WTC11 (cell line): ENCODE measurements around the gene KAT8. TPM values are rescaled to one million over a fixed set of nuclear protein-coding genes. Genes with fewer than 3 reads are reported as not detected.

Source experiments
- ATAC-seq: fragments of 200-7000 bp; cut with Tn5 transposase; 2 replicates; pipeline ENCODE4 v1.10.0; 2021; ENCODE audit warnings: mild to moderate bottlenecking, moderate library complexity
- CTCF ChIA-PET: fragments of 300-600 bp; sonication (Branson Sonifier 250); formaldehyde crosslinking; loops from one replicate; lab custom pipeline; 2021; ENCODE audit warnings: antibody characterized with exemption; lab: Charles Lee
- POLR2A ChIA-PET: fragments of 350-600 bp; sonication (Branson Sonifier 250); formaldehyde crosslinking; loops from one replicate; lab custom pipeline; 2021; ENCODE audit warnings: antibody characterized with exemption; lab: Charles Lee
- DNase-seq: peaks from one replicate; pipeline ENCODE4 v3.0.0; 2021; ENCODE audit warnings: low spot score
- H3K27ac Mint-ChIP-seq: 2 replicates; pipeline ENCODE4 v1.8.0; 2021; ENCODE audit warnings: mixed read lengths
- H3K27me3 Mint-ChIP-seq: 2 replicates; pipeline ENCODE4 v1.8.0; 2021; ENCODE audit warnings: low read depth, mild to moderate bottlenecking, moderate library complexity, mixed read lengths
- H3K36me3 Mint-ChIP-seq: 2 replicates; pipeline ENCODE4 v1.8.0; 2021; ENCODE audit warnings: mixed read lengths
- H3K4me1 Mint-ChIP-seq: 2 replicates; pipeline ENCODE4 v1.8.0; 2022; ENCODE audit warnings: mixed read lengths
- H3K4me3 Mint-ChIP-seq: 2 replicates; pipeline ENCODE4 v1.8.0; 2021; ENCODE audit warnings: mild to moderate bottlenecking, moderate library complexity, mixed read lengths
- H3K9me3 Mint-ChIP-seq: 2 replicates; pipeline ENCODE4 v1.8.0; 2021; ENCODE audit warnings: mixed read lengths
- CDX4 ChIP-seq: fragments of 250-450 bp; sonication (Bioruptor Pico); IDR thresholded peaks from 2 replicates; pipeline ENCODE4 v1.9.0; 2021; ENCODE audit warnings: moderate library complexity, mild to moderate bottlenecking, inconsistent platforms, borderline replicate concordance
- E2F4 ChIP-seq: sonication (generic); formaldehyde crosslinking; IDR thresholded peaks from 2 replicates; pipeline ENCODE4 v1.8.1; 2022; ENCODE audit warnings: low read depth, mild to moderate bottlenecking, moderate library complexity, missing genetic modification reagents, borderline replicate concordance
- ESRRA ChIP-seq: sonication (generic); formaldehyde crosslinking; IDR thresholded peaks from 2 replicates; pipeline ENCODE4 v1.8.1; 2022; ENCODE audit warnings: mild to moderate bottlenecking, missing genetic modification reagents, borderline replicate concordance
- FOXK1 ChIP-seq: sonication (generic); formaldehyde crosslinking; IDR thresholded peaks from 2 replicates; pipeline ENCODE4 v1.8.0; 2022; ENCODE audit warnings: mild to moderate bottlenecking, moderate library complexity, missing genetic modification reagents
- JUN ChIP-seq: sonication (generic); formaldehyde crosslinking; IDR thresholded peaks from 2 replicates; pipeline ENCODE4 v1.8.0; 2023; ENCODE audit warnings: mild to moderate bottlenecking, missing genetic modification reagents
- MAX ChIP-seq: sonication (generic); formaldehyde crosslinking; IDR thresholded peaks from 2 replicates; pipeline ENCODE4 v1.8.0; 2022; ENCODE audit warnings: mild to moderate bottlenecking, missing genetic modification reagents
- MXD4 ChIP-seq: fragments of 250-450 bp; sonication (Bioruptor Pico); IDR thresholded peaks from 2 replicates; pipeline ENCODE4 v1.8.0; 2021; ENCODE audit warnings: mild to moderate bottlenecking, moderate library complexity, borderline replicate concordance
- NR3C1 ChIP-seq: sonication (generic); formaldehyde crosslinking; conservative IDR thresholded peaks from 2 replicates; pipeline ENCODE4 v1.8.1; 2023; ENCODE audit warnings: low read depth, mild to moderate bottlenecking, missing genetic modification reagents
- SOX15 ChIP-seq: fragments of 250-450 bp; sonication (Bioruptor Pico); IDR thresholded peaks from 2 replicates; pipeline ENCODE4 v1.9.0; 2021; ENCODE audit warnings: mild to moderate bottlenecking
- USF1 ChIP-seq: sonication (generic); formaldehyde crosslinking; IDR thresholded peaks from 2 replicates; pipeline ENCODE4 v1.8.0; 2022; ENCODE audit warnings: mild to moderate bottlenecking, missing genetic modification reagents
- ZBTB21 ChIP-seq: sonication (generic); formaldehyde crosslinking; IDR thresholded peaks from 2 replicates; pipeline ENCODE4 v1.8.1; 2023; ENCODE audit warnings: mild to moderate bottlenecking, missing genetic modification reagents, borderline replicate concordance
- ZNF317 ChIP-seq: sonication (generic); formaldehyde crosslinking; IDR thresholded peaks from 2 replicates; pipeline ENCODE4 v1.8.1; 2023; ENCODE audit warnings: low read depth, mild to moderate bottlenecking, moderate library complexity, missing genetic modification reagents, borderline replicate concordance
- ZNF416 ChIP-seq: fragments of 250-450 bp; sonication (Bioruptor Pico); IDR thresholded peaks from 2 replicates; pipeline ENCODE4 v1.9.0; 2021; ENCODE audit warnings: mild to moderate bottlenecking, inconsistent platforms
- total RNA-seq: library from RNA; stranded (reverse); gene quantifications from 3 replicates; pipeline ENCODE4 v1.2.3, GENCODE V29; 2021
- TF ChIP-seq, protein P1 (sequence below): fragments of 250-450 bp; sonication (Bioruptor Pico); IDR thresholded peaks from 2 replicates; pipeline ENCODE4 v1.9.0; 2021; ENCODE audit warnings: mild to moderate bottlenecking
- TF ChIP-seq, protein P2 (sequence below): sonication (generic); formaldehyde crosslinking; IDR thresholded peaks from 2 replicates; pipeline ENCODE4 v1.8.1; 2023; ENCODE audit warnings: mild to moderate bottlenecking, missing genetic modification reagents
- TF ChIP-seq, protein P3 (sequence below): sonication (generic); formaldehyde crosslinking; conservative IDR thresholded peaks from 2 replicates; pipeline ENCODE4 v1.8.1; 2022; ENCODE audit warnings: mild to moderate bottlenecking, missing genetic modification reagents
- TF ChIP-seq, protein P4 (sequence below): sonication (generic); formaldehyde crosslinking; IDR thresholded peaks from 2 replicates; pipeline ENCODE4 v1.8.0; 2023; ENCODE audit warnings: mild to moderate bottlenecking, missing genetic modification reagents

The KAT8 gene
- total RNA-seq, 1 experiment from 2014 or later: 70.8 TPM

DNA sequence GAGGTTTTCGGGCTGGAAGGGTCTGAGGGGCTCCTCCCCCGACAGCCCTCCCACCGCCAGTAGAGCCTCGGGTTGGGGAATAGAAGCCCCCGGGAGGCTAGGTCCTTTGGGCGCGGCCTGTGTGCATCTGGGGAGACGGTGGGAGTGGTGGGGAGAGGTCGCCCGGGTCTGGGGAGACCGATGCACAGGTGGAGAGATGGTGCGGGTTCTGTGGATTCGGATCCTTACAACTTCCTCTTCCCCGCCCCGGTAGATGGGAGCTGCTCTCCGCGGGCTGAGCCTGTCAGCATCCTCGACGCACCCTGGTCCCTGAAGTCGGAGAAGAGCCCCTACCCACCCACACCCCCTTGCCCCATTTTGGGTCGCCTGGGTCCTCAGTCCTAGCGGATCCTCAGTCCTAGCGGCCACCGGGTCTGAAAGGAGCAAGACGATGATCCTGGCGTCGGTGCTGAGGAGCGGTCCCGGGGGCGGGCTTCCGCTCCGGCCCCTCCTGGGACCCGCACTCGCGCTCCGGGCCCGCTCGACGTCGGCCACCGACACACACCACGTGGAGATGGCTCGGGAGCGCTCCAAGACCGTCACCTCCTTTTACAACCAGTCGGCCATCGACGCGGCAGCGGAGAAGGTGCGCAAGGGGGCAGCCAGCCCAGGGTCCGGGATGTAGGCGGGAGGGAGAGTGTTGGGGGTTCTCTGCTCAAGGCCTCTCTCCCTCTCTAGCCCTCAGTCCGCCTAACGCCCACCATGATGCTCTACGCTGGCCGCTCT lies 8.5 kb upstream of the KAT8 start:
- Mint-ChIP-seq H3K27me3 (no peaks in the 10 kb centered on the region), H3K9me3 (no peaks in the 10 kb centered on the region), H3K4me3 (peak overlapping the region; percentile 74), H3K4me1 (peaks cover 9% of the 10 kb centered on the region; the same call in 1 of the 2 replicates), H3K27ac (no peak overlapping the region), H3K36me3 (peaks cover 30% of the 10 kb centered on the region)
- ChIA-PET CTCF (interaction anchor here (0.6 to 3.0 kb wide), 3 partner anchors 9 to 124 kb away, joined by 3 to 9 read pairs (median 4); partner anchors contain the start of genes HSD3B7 and KAT8), POLR2A (interaction anchor here (1.2 kb wide), 1 partner anchor 9 kb away, joined by 4 read pairs; the partner anchor contains the start of gene KAT8)
- peak; percentile 9 for ATAC-seq
- no peak for DNase-seq
- TF ChIP-seq ZBTB21 (no peak), MAX (CRISPR knock-in tag) (peak; percentile 58; the same call in 1 of the 2 replicates)
- TF ChIP-seq, protein P1, sequence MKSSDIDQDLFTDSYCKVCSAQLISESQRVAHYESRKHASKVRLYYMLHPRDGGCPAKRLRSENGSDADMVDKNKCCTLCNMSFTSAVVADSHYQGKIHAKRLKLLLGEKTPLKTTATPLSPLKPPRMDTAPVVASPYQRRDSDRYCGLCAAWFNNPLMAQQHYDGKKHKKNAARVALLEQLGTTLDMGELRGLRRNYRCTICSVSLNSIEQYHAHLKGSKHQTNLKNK (CRISPR knock-in tag): no peak

- ChIA-PET POLR2A (interaction anchor here (1.2 kb wide), 1 partner anchor 8 kb away, joined by 4 read pairs; the partner anchor contains the start of gene KAT8), CTCF (interaction anchor here (1.6 to 3.0 kb wide), 2 partner anchors 32 to 125 kb away, joined by 4 to 9 read pairs; partner anchors contain the start of gene HSD3B7)
- Mint-ChIP-seq H3K27ac (no peak overlapping the region), H3K27me3 (no peaks in the 10 kb centered on the region), H3K9me3 (no peaks in the 10 kb centered on the region), H3K4me1 (peaks cover 9% of the 10 kb centered on the region; the same call in 1 of the 2 replicates), H3K36me3 (peaks cover 30% of the 10 kb centered on the region), H3K4me3 (peak overlapping the region; percentile 67)
- ATAC-seq (no peak), DNase-seq (no peak)
- TF ChIP-seq FOXK1 (CRISPR knock-in tag): no peak
- no peak for TF ChIP-seq ZNF416
- no peak for TF ChIP-seq CDX4 (CRISPR knock-in tag)
- no peak for TF ChIP-seq SOX15 (CRISPR knock-in tag)
- TF ChIP-seq, protein P2, sequence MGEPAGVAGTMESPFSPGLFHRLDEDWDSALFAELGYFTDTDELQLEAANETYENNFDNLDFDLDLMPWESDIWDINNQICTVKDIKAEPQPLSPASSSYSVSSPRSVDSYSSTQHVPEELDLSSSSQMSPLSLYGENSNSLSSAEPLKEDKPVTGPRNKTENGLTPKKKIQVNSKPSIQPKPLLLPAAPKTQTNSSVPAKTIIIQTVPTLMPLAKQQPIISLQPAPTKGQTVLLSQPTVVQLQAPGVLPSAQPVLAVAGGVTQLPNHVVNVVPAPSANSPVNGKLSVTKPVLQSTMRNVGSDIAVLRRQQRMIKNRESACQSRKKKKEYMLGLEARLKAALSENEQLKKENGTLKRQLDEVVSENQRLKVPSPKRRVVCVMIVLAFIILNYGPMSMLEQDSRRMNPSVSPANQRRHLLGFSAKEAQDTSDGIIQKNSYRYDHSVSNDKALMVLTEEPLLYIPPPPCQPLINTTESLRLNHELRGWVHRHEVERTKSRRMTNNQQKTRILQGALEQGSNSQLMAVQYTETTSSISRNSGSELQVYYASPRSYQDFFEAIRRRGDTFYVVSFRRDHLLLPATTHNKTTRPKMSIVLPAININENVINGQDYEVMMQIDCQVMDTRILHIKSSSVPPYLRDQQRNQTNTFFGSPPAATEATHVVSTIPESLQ (CRISPR knock-in tag): no peak
- no peak for TF ChIP-seq ESRRA (CRISPR knock-in tag)
- TF ChIP-seq USF1 (CRISPR knock-in tag): no peak
- TF ChIP-seq, protein P3, sequence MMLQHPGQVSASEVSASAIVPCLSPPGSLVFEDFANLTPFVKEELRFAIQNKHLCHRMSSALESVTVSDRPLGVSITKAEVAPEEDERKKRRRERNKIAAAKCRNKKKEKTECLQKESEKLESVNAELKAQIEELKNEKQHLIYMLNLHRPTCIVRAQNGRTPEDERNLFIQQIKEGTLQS (CRISPR knock-in tag): no peak
Measured at GRCh38 chr16:31109622-31110021, 7.8 kb upstream of the KAT8 start.

DNA sequence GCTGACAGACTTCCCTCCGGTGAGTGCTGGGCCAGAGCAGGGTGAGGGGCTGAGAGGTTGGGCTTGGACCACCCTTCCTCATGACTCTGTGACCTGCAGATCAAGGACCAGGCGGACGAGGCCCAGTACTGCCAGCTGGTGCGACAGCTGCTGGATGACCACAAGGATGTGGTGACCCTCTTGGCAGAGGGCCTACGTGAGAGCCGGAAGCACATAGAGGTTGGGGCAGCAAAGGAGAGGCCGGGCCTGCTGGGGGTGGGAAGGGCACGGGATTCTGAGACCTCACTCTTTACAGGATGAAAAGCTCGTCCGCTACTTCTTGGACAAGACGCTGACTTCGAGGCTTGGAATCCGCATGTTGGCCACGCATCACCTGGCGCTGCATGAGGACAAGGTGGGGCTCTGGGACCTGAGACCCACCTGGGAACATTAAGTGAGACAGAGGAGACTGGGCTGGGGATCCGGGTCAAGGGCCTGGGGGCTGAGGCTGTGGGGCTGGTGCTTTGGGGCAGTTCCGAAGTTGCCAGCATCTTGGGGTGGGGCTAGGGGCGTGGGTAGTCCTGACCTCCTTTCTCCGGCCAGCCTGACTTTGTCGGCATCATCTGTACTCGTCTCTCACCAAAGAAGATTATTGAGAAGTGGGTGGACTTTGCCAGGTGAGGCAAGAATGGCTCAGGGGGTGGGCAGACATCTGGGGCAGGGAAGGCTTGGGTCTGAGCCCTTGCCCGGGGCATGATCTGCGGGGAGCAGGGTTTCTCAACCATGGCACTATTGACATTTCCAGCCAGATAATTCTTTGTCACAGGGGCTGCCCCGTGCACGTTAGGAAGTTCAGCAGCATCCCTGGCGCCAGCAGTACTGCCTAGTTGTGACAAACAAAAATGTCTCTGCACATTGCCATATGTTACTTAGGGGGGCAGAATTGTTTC lies 7.1 kb upstream of the KAT8 start:
- H3K9me3 Mint-ChIP-seq: no peaks in the 10 kb centered on the region
- ChIA-PET POLR2A (interaction anchor here (1.2 kb wide), 1 partner anchor 7 kb away, joined by 4 read pairs; the partner anchor contains the start of gene KAT8), CTCF (interaction anchor here (1.6 kb wide), 1 partner anchor 126 kb away, joined by 4 read pairs; the partner anchor contains the start of gene HSD3B7)
- no peak overlapping the region for H3K27ac Mint-ChIP-seq
- DNase-seq (no peak), ATAC-seq (no peak)
- H3K27me3 Mint-ChIP-seq: no peaks in the 10 kb centered on the region
- H3K4me1 Mint-ChIP-seq: peaks cover 9% of the 10 kb centered on the region; the same call in 1 of the 2 replicates
- H3K36me3 Mint-ChIP-seq: peaks cover 30% of the 10 kb centered on the region
- peak overlapping the region; percentile 67 for H3K4me3 Mint-ChIP-seq
- TF ChIP-seq ZNF317 (no peak), E2F4 (CRISPR knock-in tag) (no peak), MXD4 (CRISPR knock-in tag) (no peak), JUN (CRISPR knock-in tag) (no peak), NR3C1 (CRISPR knock-in tag) (no peak)
- TF ChIP-seq, protein P4, sequence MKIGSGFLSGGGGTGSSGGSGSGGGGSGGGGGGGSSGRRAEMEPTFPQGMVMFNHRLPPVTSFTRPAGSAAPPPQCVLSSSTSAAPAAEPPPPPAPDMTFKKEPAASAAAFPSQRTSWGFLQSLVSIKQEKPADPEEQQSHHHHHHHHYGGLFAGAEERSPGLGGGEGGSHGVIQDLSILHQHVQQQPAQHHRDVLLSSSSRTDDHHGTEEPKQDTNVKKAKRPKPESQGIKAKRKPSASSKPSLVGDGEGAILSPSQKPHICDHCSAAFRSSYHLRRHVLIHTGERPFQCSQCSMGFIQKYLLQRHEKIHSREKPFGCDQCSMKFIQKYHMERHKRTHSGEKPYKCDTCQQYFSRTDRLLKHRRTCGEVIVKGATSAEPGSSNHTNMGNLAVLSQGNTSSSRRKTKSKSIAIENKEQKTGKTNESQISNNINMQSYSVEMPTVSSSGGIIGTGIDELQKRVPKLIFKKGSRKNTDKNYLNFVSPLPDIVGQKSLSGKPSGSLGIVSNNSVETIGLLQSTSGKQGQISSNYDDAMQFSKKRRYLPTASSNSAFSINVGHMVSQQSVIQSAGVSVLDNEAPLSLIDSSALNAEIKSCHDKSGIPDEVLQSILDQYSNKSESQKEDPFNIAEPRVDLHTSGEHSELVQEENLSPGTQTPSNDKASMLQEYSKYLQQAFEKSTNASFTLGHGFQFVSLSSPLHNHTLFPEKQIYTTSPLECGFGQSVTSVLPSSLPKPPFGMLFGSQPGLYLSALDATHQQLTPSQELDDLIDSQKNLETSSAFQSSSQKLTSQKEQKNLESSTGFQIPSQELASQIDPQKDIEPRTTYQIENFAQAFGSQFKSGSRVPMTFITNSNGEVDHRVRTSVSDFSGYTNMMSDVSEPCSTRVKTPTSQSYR (CRISPR knock-in tag): no peak
